Stimulated activated CD4-positive, alpha-beta T cell treated with anti-CD3 and anti-CD28 coated beads, TNF-alpha, amount 100 ng/mL, for 48 hours (primary cell): ENCODE results near the gene RAB40B.
"Not testable (repeated sequence)": the region's sequence is repeated elsewhere in the genome, so short reads cannot be mapped to it uniquely, and the experiment has no call there.

Experiments used
- DNase-seq, 3 donors: peaks; one replicate each; pipeline ENCODE4 v3.0.0-alpha.2; 2020; ENCODE audit warnings: low read depth in 3 of 3

Gene RAB40B

DNA sequence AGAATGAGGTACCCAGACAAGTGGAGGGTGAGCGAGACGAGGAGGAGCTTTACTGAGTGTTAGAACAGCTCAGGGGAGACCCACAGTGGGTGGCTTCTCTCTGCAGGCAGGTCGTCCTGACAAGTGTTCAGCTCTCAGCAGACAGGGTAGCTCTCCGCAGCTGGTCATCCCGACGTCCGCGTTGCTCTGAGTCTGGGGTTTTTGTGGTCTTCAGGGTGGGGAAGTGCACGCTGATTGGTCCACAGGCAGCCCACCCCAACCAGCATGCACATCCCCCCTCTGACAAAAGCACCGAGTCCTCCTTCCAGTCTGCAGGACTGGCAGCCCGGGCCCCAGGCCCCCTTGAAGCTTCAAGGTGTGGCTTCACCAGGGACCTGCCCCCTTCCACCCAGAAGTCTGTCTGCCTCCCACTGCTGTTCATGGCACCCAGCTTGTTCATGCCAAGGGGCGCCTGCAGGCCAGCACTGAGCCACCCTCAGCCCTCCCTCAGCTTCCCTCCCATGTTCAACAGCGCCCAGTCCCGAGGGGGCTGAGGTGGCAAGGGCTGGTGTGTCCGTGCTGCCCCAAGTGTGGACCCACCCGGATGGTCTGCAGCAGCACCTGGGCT is 30.4 kb downstream of the RAB40B start:
- DNase-seq: no peak

DNA sequence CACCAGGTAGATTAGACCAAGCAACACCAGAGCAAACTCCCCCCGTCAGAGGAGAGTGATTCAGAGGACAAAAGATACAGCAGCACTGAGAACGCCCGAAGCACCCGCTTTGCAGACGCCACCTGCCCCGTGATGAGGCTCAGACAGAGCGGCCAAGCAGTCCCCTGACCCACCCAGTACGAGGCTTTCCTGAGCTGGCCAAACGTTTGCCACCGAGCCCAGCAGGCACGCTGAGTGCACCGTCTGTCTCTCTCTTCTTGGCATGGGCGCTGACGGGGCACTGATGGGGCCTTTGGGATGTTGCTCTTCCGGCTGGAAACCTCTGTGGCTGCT is 30.9 kb downstream of the RAB40B start:
- no peak for DNase-seq

DNA sequence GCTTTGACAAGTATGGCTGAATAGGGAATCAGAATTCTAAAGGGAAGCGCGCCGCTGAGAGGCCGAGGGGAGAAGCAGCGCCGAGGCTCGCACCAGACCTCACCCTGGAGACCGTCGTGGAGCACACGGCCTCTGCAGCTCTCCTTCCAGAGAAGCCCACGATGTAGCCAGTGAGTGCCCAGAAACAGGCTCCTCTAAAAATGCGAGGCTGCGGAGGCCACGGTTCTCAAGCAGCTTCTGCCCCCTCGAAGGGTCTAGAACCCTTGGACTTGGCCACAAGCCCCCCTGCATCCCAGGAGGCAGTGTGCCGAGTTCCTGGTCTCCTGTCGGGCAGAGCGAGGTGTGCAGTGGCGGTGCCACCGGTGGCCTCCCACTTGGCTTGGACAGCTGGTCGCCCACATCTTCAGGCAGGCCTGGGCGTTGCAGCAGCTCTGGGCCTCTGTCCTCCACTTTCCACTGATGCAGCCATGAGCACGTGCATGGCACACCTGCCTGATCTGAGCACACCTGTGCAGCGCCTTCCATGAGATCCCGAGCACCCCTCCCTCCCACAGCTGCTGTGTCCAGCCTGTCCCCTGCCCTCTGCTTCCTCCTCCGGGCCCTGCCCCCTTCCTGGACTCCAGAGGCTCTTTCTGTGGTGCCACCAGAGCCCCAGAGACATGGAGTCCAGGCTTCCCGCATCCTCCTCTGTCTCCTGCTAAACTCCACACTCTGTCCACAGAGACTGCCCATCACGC is 31.4 kb downstream of the RAB40B start:
- no peak for DNase-seq

DNA sequence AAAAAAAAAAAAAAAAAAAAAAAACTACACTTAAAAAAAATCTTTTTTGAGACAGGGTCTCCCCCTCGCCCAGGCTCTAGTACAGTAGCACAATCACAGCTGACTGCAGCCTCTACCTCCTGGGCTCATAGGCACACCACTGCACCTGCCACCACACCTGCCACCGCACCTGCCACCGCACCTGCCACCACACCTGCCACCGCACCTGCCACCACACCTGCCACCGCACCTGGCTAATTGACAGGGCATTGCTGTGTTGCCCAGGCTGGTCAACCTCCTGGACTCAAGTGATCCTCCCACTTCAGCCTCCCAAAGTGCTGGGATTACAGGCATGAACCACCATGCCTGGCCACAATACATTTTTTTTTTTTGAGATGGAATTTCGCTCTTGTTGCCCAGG is 32.6 kb downstream of the RAB40B start:
- no peak for DNase-seq

DNA sequence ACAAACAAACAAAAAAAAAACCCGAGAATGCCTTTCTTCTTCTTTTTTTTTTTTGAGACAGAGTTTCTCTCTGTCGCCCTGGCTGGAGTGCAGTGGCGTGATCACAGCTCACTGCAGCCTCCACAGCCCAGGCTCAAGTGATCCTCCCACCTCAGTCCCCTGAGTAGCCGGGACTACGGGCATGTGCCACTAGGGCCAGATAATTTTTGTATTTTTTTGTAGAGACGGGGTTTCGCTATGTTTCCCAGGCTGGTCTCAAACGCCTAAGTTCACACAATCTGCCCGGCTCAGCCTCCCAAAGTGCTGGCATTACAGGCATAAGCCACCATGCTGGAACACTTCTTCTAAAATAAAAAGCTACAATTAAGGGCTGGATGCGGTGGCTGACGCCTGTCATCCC is 33.3 kb downstream of the RAB40B start:
- no peak for DNase-seq

DNA sequence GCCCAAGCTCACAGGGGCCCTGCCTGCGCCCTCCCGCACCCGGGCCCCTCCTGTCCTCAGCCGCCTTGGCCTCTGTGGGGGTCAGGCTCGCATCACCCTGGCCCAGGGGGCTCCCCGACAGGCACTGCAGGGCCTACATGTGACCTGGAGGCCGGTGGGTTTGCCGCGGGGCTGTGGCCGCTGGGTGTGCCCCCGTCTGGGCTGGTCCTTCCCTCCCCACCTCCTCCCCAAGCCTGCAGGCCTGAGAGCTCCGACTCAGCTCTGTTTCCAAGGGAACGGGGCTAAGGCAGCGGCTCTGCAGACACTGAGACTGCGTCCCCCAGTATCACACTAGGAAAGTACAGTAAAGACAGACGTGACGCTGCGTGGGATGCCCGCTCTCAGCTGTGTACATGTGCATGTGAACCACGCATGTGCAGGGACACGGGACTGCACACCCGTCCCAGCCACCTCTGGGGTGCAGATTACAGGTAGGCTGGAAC is 33.8 kb downstream of the RAB40B start:
- DNase-seq: no peak

DNA sequence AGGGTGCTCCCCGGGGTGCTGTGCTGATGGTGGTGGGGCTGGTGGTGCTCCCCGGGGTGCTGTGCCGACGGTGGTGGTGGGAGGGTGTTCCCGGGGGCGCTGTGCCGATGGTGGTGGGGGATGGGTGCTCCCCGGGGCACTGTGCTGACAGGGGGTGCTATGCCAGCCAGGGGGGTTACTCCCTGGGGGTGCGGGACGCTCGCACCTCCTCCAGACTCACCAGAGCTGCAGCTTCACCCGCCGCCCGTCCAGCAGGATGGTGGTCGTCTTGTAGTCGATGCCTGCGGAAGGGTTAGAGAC is 34.3 kb downstream of the RAB40B start:
- no peak for DNase-seq

DNA sequence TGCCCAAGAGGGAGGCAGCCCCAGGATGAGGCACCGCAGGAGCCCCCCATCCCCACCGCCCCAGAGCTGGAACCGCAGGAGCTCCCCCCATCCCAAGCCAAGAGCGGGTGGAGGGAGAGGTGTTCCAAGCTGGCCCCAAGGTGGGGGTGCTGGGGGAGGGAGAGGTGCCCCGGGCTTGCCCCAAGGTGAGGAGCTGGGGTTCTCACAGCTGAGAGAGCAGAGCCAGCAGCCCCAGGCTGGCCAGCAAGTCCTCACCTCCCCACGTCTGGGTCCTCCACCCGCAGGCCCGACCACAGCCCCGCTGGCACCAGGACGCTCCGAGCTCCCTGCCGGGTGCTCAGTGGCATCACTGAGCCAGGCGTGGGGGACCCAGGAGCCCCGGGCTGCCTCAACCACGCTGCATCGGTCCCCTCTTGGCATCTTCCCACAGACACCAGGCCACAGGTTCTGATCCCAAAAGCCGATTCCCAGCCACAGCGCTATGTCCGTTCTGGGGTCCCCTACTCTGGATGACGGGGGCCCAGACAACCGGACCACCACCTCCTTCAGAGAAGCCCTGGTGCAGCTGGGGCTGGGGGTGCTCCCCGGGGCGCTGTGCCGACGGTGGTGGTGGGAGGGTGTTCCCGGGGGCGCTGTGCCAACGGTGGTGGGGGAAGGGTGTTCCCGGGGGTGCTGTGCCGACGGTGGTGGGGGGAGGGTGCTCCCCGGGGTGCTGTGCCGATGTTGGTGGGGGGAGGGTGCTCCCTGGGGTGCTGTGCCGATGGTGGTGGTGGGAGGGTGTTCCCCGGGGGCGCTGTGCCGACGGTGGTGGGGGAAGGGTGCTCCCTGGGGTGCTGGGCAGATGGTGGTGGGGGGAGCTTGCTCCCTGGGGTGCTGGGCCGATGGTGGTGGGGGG is 34.9 kb downstream of the RAB40B start:
- no peak for DNase-seq

DNA sequence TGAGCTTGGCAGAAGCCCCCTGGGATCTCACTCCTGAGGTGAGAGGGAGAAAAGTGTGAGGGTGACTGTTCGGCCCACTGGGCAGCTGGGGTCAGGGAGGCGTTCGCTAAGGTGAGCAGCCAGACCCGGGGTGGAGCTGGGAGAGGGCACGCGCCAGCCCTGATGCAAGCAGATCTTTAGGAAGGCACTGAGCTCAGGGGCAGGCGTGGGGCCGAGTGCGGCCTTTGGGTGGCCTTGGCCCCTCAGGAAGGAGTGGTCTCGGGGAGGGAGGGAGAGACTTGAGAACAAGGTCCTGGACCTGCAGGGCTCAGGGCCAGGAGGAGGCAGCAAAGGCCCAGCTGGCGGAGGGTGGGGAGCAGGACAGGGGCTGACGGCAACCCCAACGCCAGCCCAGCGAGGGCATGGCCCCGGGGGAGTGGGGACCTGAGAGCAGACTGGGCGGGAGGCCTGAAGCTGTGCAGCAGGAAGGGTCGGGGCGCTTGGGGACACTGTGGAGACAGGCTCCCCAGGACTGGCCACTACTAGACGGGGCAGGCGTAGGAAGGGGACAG is 35.7 kb downstream of the RAB40B start:
- DNase-seq: no peak

DNA sequence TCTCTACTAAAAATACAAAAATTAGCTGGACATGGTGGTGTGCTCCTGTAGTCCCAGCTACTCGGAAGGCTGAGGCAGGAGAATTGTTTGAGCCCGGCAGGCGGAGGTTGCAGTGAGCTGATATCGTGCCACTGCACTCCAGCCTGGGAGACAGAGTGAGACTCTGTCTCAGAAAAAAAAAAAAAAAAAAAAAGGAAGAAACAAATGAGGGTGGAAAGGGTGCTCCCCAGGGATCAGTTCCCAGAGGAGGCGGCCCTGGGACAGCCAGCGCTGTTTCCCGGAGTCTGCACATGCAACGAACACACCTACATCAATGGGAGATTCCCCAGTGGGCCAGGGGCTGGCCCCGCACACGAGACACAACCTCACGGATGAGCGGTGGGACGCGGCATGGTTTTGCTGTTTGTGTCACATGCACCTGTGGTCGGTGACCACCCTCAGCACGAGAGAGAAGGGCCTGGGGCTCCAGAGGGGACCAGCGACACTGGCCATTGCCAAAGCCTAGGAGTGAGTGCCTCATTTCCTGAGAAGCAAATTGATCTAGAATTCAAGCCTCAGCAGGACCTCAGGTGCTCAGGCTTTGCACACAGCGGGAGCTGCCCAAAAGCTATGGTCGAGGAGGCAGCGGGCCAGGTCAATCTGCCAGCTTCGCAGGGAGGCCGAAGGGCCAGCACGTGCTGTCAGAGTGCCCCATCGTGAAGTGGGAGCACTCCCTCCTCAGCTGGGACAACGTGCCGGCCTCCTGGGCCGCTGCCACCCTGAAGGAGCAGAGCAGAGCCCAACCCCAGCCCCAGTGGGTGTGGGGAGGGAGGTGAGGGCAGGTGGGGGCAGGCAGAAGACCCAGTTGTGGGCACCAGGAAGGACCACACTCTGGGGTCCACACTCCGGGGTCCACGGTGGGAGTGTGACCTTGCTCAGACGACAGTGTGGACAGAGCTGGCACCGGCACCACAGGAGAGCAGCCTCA is 36.5 kb downstream of the RAB40B start:
- DNase-seq: no peak

DNA sequence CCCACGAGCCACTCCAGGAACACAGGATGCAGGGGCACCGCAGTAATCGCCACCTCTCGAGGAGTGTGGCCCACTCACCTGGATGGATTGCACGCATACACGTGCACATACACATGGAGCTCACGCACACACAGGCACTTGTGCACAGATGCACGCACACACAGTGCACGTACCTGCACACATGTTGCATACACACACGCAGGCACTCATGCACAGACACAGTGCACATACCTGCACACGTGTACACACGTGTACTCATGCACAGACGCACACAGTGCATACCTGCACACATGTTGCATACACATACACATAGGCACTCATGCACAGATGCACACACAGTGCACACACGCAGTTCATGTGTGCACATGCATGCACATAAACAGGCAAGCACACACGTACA is 38.6 kb downstream of the RAB40B start:
- DNase-seq: no peak

DNA sequence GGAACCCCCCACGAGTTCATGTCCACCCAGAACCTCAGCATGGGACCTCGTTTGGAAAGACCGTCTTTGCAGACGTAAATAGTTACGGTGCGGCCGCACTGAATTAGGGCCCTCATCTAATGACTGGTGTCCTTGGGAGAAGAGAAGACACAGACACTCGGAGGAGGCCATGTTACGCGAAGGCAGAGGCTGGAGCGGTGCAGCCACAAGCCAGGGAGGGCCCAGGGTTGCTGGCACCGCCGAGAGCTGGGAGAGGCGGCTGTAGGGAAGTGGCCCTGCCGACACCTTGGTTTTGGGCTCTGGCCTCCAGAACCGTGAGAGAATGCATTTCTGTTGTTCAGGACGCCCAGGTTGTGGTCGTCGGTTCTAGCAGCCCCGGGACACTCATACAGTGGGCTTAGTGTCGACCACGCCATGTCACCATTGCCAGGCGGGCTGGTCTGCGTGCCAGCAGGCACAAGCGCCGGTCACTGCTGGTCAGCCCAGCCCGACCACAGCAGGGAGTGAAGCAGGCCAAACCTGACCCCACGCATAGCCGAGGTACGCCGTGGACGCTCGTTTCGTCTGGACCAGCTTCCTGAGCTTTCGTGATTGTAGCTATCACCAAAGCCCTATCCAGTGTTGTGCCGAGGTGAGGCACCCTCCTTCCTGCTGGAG is 39.6 kb downstream of the RAB40B start:
- DNase-seq: no peak

DNA sequence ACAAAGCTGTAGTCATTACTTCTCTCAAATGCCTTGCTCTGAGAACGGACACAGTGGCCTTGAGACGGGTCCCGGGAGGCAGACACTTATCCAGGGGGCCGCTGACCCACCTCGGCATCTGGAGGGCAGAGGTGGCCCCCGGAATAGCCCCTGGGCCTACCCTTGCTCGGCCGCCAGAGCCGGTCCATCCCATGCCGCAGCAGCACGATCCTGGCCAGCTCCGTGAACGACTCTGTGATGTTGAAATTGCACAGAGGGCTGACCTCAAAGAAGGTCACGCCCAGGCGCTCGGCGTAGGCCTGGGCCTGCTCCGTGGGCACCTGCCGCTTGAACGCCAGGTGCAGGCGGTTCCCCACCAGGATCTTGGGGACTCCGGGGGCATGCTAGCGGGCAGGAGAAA is 40.2 kb downstream of the RAB40B start:
- DNase-seq: no peak

DNA sequence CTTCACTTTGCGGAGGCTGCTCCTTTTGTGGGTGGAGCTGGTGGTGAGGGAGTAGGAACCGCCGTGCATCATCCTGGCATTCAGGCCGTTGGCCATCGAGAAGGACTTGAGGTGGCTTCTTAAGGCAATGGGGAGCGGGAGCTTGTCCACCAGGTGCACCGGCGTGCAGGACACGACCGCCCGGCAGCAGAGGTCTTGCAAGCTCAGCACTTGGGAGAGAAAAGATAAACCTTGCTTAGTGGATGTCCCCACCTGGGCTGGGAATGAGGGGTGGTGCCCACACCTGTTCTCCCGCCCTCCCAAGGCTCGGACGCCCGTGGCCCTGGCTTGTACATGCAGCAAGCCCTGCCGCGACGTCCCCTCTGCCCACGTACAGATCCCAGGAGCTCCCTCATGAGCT is 40.6 kb downstream of the RAB40B start:
- DNase-seq: no peak

DNA sequence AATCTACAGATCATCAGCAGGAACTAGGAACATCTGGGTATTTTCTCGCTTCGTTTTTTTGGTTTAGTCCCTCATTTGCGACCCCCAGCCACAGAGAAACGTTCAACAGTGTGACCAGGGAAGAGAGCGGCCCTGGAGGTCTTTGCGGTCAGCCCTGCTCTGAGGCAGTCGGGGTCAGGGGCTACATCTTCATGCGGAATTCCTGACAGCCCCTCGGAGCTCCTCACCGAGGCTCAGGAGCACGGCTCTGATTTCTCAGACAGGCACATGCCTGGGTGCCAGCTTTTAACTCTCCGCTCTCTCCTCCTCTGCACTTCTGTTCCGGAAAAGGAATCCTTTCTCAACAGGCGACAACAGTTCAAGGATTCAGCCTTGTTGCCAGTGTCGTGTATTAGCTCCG is 42.2 kb downstream of the RAB40B start:
- DNase-seq: no peak

DNA sequence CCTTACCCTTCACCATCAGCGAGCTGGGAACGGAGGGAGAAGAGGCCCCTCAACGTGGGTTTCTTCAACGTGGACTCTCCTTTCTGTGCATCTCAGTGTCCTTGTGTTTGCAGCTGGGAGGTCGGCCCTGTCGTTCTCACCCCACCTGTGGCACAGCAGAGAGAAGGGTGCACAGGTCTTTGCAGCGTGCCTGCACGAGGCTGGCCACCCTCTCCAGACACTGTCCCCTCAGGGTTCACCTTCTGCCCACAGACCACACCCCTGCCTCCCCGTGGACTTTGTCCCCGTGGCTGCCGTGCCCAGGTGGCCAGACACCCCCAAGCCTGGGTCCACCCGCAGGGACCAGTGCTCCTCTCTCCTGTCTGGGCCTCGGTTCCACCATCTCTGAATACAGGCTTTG is 43.0 kb downstream of the RAB40B start:
- DNase-seq: no peak

DNA sequence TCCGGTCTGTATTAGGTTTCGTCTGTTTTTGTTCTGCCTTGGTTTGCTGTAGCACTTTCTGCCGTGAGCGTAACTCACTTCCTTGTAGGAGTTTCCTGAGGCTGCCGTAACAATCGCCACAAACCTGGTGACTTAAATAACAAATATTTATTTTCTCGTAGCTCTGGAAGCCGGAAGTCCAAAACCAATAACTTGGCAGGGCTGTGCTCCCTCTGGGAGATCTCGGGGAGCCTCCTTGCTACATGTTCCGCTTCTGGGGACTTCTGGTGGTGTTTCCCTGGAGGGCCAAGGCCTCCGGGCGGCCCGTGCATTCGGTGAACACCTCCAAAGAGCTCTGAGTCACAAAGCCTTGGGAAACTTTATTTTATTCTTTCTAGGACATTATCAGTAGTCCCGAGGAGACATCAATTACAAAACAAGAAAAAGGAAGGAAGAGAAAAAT is 43.4 kb downstream of the RAB40B start:
- DNase-seq: no peak

DNA sequence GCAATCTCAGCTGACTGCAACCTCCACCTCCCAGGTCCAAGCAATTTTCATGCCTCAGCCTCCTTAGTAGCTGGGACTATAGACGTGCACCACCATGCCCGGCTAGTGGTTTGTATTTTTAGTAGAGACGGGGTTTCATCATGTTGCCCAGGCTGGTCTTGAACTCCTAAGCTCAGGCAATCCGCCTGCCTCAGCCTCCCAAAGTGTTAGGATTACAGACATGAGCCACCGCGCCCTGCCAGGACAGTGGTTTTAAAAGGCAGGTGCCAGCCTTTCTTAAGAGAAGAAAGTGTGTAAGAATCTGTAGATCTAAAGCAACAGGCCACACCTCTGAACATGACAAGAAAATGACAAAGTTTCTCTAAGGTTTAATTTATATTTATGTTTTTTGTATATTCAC is 43.9 kb downstream of the RAB40B start:
- DNase-seq: not testable (repeated sequence)

DNA sequence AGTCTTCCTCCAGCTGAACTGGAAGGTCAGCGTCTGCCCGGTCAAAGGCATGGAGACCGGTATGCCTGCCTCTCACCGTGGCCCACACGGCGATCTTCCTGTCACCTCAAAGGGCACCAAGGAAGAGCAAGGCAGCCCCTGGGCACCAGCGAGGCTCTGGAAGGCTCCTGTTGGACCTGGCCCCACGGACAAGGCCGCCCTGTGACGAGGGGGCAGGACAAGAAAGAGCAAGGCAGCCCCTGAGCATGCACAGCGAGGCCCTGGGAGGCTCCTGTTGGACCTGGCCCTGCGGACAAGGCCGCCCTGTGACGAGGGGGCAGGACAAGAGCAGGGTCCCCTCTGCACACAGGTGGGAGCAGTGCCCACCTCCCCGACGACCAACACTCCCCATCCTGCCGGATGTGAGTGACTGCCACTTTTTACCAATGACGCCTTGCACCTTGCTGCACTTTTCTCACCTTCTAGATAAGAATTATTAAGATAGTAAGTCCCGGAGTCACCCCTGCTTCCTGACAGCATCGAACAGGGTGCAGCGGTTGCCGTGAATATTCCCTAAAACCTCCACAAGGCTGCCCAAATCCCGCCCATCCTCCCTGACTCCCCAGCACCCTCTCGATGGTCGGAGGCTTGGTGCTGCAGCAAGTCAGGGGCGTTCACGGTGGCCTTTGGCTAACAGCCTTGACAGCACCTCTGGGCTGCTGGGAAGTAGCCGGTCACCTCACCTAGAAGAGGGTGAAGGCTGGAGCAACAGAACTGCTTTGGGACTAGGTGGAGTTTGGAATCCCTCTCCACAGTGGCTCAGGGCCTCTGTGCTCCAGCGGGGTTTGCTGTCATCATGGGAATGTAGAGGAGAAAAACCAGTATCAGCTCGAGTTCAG is 44.6 kb downstream of the RAB40B start:
- no peak for DNase-seq

DNA sequence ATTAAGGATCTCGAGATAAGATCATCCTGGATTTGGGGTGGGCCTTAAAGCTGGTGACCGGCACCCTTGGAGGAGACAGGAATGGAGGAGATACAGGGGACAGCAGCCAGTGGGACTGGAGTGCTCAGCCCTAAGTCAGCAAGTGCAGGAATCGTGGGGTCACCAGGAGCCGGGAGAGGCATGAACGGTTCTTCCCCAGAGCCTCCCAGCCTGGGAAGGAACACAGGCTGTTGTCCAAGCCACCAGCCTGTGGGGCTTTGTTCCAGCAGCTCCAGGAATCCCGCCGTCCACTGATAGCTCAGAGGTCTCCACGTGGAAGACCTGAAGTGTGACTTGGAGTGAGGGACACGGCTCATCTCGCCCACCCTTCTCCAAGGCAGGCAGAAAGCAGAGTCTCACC is 47.8 kb downstream of the RAB40B start:
- DNase-seq: no peak
